ENCODE measurements around the gene ATP5IF1. TPM values are rescaled to one million over a fixed set of nuclear protein-coding genes. Genes with fewer than 3 reads are reported as not detected.

The ATP5IF1 gene
- total and polyA plus RNA-seq, 2 of the 8 experiments (the other 6 are each of a cell fraction or from before 2014, with no cell fraction given): 198 to 242 TPM

- TF ChIP-seq USF2 (IDR thresholded peaks at IDR 0.05; ENCODE audit: low read length) (peak; percentile 99), CREB1 (IDR thresholded peaks at IDR 0.05) (0 out of 2 replicates have a peak, but pooled peaks have one; percentile 52), ZNF274 (IDR thresholded peaks at IDR 0.05; ENCODE audit: borderline replicate concordance, extremely low read depth, low read length) (no peak), EGR1 (IDR thresholded peaks at IDR 0.05; ENCODE audit: borderline replicate concordance, low read depth, low read length) (peak; percentile 50; the same call in 1 of the 2 replicates), TCF12 (IDR thresholded peaks at IDR 0.05; ENCODE audit: low read depth, low read length) (peak; percentile 76; the same call in 1 of the 2 replicates), SIX5 (IDR thresholded peaks at IDR 0.05; ENCODE audit: low read depth, low read length) (no peak), BRCA1 (IDR thresholded peaks at IDR 0.05; ENCODE audit: low read depth, low read length) (no peak), POLR2A (IDR thresholded peaks at IDR 0.05; ENCODE audit: control extremely low read depth in 1 of 2, low read depth in 2 of 2, low read length in 2 of 2) (peak in 1 of 2 experiments; percentile 82; a peak in 2 of 3 replicates), SP1 (IDR thresholded peaks at IDR 0.05; ENCODE audit: low read depth, low read length) (no peak), GABPA (IDR thresholded peaks at IDR 0.05; ENCODE audit: borderline replicate concordance, insufficient read depth, low read length) (no peak), JUN (IDR thresholded peaks at IDR 0.05; ENCODE audit: low read depth, low read length) (no peak), EP300 (IDR thresholded peaks at IDR 0.05; ENCODE audit: borderline replicate concordance in 1 of 2, low read depth in 2 of 2, low read length in 2 of 2) (peak in 1 of 2 experiments; percentile 14; a peak in 1 of 3 replicates), POU5F1 (IDR thresholded peaks at IDR 0.05; ENCODE audit: low read depth, low read length) (no peak), SRF (IDR thresholded peaks at IDR 0.05; ENCODE audit: low read depth, low read length) (no peak), RXRA (IDR thresholded peaks at IDR 0.05; ENCODE audit: insufficient read depth, low read depth, low read length) (no peak), BCL11A (IDR thresholded peaks at IDR 0.05; ENCODE audit: low read depth in 2 of 2, low read length in 2 of 2) (no peak), TAF7 (optimal IDR thresholded peaks at IDR 0.05; ENCODE audit: borderline replicate concordance, low read depth, low read length) (peak; percentile 66), GTF2F1 (IDR thresholded peaks at IDR 0.05; ENCODE audit: borderline replicate concordance, low read depth, low read length) (0 out of 2 replicates have a peak, but pooled peaks have one; percentile 31), CHD1 (IDR thresholded peaks at IDR 0.05; ENCODE audit: low read depth, low read length) (no peak)
- TF ChIP-seq, protein P1, sequence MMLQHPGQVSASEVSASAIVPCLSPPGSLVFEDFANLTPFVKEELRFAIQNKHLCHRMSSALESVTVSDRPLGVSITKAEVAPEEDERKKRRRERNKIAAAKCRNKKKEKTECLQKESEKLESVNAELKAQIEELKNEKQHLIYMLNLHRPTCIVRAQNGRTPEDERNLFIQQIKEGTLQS (IDR thresholded peaks at IDR 0.05; ENCODE audit: insufficient read depth, low read depth, low read length): peak; percentile 99
- TF ChIP-seq, protein P2, sequence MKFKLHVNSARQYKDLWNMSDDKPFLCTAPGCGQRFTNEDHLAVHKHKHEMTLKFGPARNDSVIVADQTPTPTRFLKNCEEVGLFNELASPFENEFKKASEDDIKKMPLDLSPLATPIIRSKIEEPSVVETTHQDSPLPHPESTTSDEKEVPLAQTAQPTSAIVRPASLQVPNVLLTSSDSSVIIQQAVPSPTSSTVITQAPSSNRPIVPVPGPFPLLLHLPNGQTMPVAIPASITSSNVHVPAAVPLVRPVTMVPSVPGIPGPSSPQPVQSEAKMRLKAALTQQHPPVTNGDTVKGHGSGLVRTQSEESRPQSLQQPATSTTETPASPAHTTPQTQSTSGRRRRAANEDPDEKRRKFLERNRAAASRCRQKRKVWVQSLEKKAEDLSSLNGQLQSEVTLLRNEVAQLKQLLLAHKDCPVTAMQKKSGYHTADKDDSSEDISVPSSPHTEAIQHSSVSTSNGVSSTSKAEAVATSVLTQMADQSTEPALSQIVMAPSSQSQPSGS (IDR thresholded peaks at IDR 0.05; ENCODE audit: low read length): no peak
Measured at GRCh38 chr1:28232558-28233263, 3.2 kb upstream of the ATP5IF1 start, which contains the start of gene DNAJC8 (continued).

All from H1 (cell line).